ENCODE results near the gene POLR2L. TPM values are rescaled to one million over a fixed set of nuclear protein-coding genes. Genes with fewer than 3 reads are reported as not detected.

The POLR2L gene
- total RNA-seq, 2 experiments from 2014 or later: 121 to 134 TPM

DNA sequence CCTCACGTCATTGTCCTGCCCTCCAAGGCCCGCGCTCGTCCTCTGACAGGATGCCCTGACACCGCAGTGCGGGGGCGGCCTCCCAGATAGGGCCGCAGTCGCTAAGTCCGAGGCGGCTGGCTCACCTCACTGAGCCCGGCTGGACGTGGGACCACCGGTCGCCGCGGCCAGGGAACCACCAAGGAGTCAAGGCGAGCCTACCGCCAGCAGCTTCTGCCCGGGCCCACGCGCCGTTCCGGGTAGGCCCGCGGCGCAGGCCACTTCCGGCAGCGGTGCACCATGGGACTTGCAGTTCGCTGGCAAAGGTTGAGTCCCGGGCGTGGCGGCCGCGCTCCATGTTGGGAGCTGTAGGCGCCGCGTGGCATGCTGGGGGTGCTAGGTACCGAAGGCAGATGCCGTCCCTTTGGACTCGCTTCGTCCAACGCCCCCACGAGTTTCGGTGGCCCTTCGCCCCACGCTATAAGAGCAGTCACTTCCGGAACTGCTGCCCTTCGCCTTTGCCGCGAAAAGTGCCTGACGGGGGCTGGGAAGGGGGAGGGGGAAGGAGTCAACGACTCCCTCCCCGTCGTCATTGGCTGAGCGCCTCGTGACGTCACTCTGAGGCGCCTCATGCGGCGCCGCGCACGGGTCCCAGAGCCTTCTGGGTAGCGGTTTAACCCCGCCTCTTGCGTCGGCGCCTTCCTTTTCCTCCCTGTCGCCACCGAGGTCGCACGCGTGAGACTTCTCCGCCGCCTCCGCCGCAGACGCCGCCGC is 32.9 kb downstream of the POLR2L start, which contains the start of gene RPLP2:
Gene RPLP2, plus strand, starts transcription at position 681 of the 753 bp plus-strand sequence. CDS start 268 bp downstream, outside the sequence.
- H3K27ac Mint-ChIP-seq: peak within 1 kb of the TSS; percentile 94
- H3K9me3 Mint-ChIP-seq: no peaks in the 10 kb centered on the region
- peak; percentile 98 for DNase-seq
- peaks cover 7% of the 10 kb centered on the region for H3K27me3 Mint-ChIP-seq
- H3K4me3 Mint-ChIP-seq: peak within 1 kb of the TSS; percentile 88
- peaks cover 41% of the 10 kb centered on the region for H3K36me3 Mint-ChIP-seq
- peaks cover 38% of the 10 kb centered on the region for H3K4me1 Mint-ChIP-seq

DNA sequence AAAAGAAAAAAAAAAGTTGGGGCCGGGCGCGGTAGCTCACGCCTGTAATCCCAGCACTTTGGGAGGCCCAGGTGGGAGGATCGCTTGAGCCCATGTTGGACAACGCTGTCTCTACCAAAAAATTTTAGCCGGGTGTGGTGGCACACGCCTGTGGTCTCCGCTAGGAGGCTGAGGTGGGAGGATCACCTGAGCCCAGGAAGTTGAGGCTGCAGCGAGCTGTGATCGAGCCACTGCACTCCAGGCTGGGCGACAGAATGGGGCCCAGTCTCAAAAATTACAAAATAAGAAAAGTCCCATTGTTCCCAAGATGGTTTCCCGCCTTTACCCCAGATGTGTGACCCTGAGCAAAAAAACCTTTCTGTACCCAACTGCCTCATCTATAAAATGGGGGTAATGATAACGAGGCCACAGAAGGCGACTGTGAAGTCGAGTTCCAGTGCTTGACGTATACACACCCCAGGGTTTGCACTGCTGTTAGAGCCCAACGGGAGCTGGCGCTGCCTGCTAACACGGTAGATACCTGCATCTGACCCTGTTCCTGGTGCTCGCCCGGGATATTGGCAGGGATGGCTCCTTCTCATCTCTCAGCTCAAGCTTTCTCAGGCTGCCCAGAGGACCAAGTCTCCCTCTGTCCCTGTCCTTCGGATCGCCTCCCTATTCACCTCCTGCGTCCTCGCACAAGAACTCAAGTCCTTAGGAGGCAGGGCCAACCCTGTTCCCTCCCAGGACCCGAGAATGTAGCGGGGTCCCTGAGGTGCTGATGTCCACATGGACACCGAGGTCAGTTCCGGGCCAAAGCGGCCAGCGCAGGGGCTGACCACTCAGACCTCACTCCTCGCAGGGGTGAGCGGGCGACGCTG is 33.7 kb downstream of the POLR2L start:
- Mint-ChIP-seq H3K27me3 (peaks cover 7% of the 10 kb centered on the region), H3K36me3 (peaks cover 38% of the 10 kb centered on the region), H3K4me3 (peak overlapping the region; percentile 88), H3K4me1 (peaks cover 40% of the 10 kb centered on the region), H3K9me3 (no peaks in the 10 kb centered on the region), H3K27ac (peak overlapping the region; percentile 91)
- no peak for DNase-seq

DNA sequence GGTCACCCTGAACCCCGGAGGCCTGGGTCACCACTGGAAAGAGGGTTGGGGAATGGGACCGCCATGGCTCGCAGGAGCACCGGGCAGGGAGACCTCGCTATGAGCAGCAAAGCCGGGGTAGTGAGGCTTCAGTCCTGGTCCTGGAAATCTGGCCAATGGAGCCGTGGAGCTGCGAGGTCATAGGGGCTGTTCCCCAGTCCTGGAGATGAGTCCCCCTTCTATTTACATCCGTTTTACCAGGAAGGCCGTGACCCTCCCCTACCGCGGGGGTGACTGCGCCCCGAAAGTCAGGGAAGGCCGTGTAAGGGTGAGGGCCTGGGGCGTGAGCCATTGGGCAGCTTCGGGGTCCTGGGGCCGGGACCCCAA is 37.7 kb downstream of the POLR2L start:
- Mint-ChIP-seq H3K4me3 (peak overlapping the region; percentile 83), H3K9me3 (no peaks in the 10 kb centered on the region), H3K27ac (peak overlapping the region; percentile 60), H3K4me1 (peaks cover 22% of the 10 kb centered on the region), H3K36me3 (peaks cover 7% of the 10 kb centered on the region), H3K27me3 (no peaks in the 10 kb centered on the region)
- no peak for DNase-seq

DNA sequence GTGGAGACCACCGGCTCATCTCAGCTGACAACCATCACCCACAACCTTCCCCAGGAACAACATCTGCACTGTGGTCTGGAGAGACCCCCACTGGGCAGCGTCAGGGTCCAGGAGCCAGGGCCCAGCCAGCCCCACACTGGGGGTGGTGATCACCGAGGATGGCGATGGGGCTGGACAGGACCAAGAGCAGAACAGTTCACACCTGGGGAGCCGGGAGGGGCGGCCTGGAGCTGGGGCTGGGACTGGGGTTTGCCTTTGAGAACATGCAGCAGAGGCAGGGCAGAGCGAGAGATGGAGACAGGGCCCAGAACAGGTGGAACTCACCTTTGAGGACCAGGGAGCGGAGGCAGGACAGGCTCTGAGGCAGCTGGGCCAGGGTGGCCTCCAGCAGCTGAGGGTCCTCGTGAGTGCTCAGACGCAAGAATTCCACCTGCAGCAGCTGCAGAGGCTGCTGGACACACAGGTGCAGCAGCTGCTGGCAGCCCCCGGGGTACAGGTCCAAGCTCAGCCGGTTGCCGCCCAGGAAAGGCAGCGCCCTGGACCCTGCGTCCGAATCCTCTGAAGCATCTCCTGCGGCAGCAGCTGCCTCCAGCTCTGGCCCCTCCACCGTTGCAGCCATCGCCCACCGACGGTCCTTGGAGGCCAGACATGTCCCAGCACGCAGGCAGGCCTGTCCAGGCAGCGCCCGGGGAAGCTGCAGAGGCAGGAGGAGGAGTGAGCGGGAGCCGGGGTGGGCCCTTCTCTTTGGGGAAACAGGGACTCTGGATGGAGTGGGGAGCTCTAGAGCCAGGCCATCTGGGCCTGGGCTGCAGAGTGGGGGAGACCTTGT is 38.3 kb downstream of the POLR2L start:
- peak overlapping the region; percentile 83 for H3K4me3 Mint-ChIP-seq
- no peak for DNase-seq
- H3K36me3 Mint-ChIP-seq: peaks cover 7% of the 10 kb centered on the region
- peaks cover 22% of the 10 kb centered on the region for H3K4me1 Mint-ChIP-seq
- H3K27me3 Mint-ChIP-seq: no peaks in the 10 kb centered on the region
- H3K9me3 Mint-ChIP-seq: no peaks in the 10 kb centered on the region
- peak overlapping the region; percentile 60 for H3K27ac Mint-ChIP-seq

DNA sequence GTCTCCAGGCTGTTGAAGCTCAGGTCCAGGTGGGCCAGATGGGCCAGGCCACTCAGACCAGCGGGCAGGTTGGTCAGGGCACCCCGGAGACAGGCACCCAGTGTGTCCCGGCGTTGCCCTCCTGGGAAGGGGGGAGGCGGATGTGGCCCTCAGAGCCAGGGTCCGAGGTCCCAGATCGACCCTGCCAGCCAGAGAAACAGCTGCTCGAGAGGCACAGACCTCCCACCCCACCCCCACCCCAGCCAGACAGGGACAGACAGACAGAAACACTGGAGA is 38.9 kb downstream of the POLR2L start:
- no peak for DNase-seq
- Mint-ChIP-seq H3K4me1 (peaks cover 22% of the 10 kb centered on the region), H3K27me3 (no peaks in the 10 kb centered on the region), H3K9me3 (no peaks in the 10 kb centered on the region), H3K27ac (no peak overlapping the region), H3K4me3 (no peak overlapping the region), H3K36me3 (peaks cover 7% of the 10 kb centered on the region)

DNA sequence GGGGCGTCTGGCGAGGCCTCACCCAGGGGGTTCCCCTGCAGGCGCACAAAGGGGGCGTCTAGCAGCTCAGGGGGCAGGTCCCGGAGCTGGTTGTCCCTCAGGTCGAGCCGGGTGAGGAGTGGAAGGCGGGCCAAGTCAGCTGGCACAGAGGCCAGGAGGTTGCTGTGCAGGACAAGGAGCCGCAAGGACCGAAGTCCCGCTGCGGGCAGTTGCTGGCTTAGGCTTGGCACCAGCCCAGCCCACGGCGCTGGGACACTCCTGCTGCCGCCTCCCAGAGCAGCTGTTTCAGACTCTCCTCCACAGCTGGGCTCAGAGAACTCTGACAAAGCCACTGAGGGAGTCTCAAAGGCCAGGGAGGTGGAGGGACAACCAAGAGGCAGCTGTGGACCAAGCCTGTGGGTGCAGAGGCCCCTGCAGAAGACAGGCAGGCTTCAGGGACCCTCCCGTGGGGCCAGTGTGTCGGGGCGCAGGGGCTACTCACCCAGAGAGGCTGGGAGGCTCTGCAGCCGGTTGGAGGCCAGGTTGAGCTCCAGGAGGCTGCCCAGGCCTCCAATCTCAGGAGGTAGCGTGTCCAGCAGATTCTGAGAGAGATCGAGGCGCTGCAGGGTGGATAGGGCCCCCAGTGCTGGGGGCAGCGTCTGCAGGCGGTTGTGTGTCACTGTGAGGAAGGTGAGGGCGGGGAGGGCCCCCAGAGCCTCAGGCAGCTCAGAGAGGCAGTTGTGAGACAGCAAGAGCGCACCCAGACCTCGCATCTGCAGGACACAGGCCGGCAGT is 39.4 kb downstream of the POLR2L start:
- H3K4me1 Mint-ChIP-seq: peaks cover 19% of the 10 kb centered on the region
- no peaks in the 10 kb centered on the region for H3K9me3 Mint-ChIP-seq
- no peak for DNase-seq
- no peak overlapping the region for H3K4me3 Mint-ChIP-seq
- H3K36me3 Mint-ChIP-seq: peaks cover 6% of the 10 kb centered on the region
- H3K27ac Mint-ChIP-seq: no peak overlapping the region
- no peaks in the 10 kb centered on the region for H3K27me3 Mint-ChIP-seq

DNA sequence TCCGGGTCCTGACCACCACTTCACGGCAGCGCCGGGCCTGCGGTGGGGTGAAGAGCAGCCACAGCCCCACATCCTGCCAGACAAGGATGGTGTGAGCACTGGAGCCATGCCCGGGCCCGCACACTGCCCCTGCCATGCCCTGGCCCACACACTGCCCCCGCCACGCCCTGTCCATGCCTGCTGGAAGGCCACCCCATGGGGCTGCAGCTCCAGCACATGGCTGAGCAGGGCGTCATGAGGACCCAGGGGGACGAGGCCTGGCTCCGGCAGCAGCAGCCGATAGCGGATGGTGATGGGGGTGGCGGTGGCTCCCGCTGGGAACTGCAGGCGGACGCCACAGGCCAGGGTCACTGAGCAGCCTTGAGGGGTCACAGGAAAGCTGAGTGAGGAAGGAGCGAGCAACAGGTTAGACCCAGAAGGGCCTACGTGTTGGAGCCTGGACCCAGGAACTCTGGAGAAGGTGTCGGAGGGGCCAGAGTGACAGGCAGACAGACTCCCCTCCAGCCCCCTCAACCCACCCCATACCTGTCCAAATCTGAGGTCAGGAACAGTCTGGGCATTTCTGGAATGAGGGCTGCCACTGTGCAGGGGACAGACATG is 40.2 kb downstream of the POLR2L start:
- DNase-seq: no peak
- Mint-ChIP-seq H3K27ac (no peak overlapping the region), H3K4me1 (peaks cover 16% of the 10 kb centered on the region), H3K9me3 (no peaks in the 10 kb centered on the region), H3K4me3 (no peak overlapping the region), H3K36me3 (peaks cover 4% of the 10 kb centered on the region), H3K27me3 (no peaks in the 10 kb centered on the region)

DNA sequence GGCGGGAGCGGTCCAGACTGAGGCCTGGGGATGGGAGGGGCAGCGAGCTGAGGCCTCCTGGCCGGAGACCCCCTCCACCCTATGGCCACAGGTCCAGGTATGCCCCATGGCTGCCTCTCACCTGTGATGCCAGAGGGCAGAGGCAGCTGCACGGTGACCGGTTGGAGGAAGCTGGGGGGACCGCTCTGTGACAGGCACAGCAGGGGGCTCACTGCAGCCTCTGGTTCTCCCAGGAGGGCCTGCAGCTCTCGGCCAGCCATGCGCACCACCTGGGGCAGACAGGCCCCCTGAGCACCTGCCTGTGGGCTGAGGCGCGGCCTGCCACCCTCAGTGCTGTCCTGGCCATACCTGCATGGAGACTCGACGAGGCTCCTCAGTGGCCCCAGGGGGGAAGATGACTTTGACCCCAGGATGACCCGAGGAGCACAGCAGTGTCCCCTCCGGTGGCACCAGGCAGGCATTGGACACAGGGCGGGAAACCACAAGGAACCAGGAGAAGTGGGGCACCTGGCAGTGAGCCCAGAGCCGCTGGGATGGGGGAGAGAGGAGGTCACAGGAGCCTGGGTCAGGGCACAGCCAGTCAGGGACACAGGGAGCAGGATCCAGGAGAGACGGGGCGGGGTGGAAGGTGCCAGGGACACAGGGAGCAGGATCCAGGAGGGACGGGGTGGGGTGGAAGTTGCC is 41.1 kb downstream of the POLR2L start:
- peak overlapping the region; percentile 29 for H3K4me3 Mint-ChIP-seq
- no peak overlapping the region for H3K27ac Mint-ChIP-seq
- no peaks in the 10 kb centered on the region for H3K9me3 Mint-ChIP-seq
- peaks cover 4% of the 10 kb centered on the region for H3K36me3 Mint-ChIP-seq
- no peak for DNase-seq
- no peaks in the 10 kb centered on the region for H3K27me3 Mint-ChIP-seq
- H3K4me1 Mint-ChIP-seq: peaks cover 19% of the 10 kb centered on the region

DNA sequence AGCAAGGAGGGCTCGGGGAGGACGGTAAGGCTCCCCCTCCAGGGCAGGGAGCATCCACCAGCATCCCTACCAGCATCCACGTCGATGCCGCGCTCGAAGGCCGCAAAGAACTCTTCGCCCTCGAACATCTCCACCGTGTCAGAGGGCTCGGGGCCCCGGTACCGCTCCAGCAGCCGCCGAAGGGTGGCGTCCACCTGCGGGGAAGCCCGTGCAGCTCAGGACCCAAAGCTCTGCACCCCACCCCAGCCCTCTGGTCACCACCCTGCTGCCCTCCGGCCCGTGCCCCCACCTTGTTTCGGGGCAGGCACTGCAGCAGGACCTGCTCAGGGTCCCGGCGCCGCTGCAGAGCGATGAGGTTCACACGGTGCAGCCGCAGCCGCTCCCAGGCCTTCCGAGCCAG is 41.9 kb downstream of the POLR2L start:
- H3K27ac Mint-ChIP-seq: no peak overlapping the region
- H3K36me3 Mint-ChIP-seq: peaks cover 4% of the 10 kb centered on the region
- H3K4me3 Mint-ChIP-seq: no peak overlapping the region
- no peak for DNase-seq
- peaks cover 14% of the 10 kb centered on the region for H3K4me1 Mint-ChIP-seq
- no peaks in the 10 kb centered on the region for H3K27me3 Mint-ChIP-seq
- H3K9me3 Mint-ChIP-seq: no peaks in the 10 kb centered on the region

DNA sequence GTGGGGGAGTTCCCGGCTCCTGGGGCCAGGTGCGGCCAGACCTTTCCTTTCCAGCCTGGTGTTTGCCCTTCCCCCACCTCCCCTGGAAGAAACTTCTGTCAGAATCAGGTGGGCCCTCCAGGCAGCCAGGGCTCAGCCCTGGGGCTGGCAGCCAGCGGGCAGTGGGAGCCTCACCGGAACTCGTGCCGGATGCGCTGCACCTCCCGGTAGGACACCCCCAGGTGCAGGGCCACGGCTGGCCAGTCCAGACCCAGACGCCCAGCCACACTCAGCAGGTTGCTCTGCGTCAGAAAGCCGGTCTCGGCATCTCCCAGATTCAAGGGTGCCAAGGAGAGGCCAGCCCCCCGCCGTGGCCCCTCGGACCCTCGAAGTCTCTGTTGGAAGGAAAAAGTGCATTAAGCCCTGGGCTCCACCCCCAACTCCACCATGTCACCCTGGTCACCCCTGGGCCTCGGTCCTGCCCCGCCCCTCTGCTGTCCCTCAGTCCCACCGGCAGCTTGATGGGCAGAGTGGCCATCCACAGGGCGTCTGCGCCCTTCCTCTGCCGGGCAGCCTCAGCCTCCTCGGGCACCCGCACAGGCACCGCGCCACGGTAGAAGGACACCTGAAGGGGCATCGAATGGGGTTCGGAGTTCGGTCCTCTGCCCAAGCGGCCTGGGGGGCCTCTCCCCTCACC is 42.5 kb downstream of the POLR2L start:
- Mint-ChIP-seq H3K4me1 (peaks cover 15% of the 10 kb centered on the region), H3K9me3 (no peaks in the 10 kb centered on the region), H3K27me3 (no peaks in the 10 kb centered on the region), H3K36me3 (peaks cover 4% of the 10 kb centered on the region), H3K4me3 (no peak overlapping the region), H3K27ac (no peak overlapping the region)
- DNase-seq: no peak

DNA sequence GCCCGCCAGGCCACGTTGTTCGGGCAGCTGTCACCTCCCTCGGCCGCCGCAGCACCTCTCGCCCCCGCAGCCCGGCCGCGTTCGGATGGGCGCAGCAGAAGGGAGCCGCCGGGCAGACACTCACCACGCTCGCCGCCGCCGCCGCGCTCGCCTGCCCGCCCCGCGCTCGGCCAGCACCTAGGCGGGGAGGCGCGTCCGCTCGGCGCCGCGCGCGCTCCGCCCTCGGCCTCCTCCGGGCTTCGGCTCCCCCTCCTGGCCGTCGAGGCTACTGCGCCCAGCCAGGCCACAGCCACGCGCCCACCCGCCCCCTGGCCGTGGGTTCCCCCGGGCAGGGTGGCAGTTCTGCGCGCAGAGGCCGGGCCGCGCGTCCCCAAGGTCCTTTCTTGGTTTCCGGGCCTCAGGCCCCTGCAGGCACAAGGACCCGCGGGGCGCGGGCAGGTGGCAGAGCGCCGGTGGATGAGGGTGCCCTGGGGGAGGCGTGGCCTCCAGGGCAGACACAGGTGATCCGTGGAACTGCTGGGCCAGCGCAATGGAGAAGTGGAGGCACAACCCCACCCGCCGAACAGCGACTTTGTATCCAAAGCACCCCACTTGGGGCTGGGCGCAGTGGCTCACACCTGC is 44.1 kb downstream of the POLR2L start, which contains the start of gene SLC25A22:
Gene SLC25A22, minus strand, starts transcription at position 189 of the 621 bp plus-strand sequence. CDS start 3,275 bp downstream, outside the sequence.
- peak; percentile 93 for DNase-seq
- H3K27ac Mint-ChIP-seq: peak within 1 kb of the TSS; percentile 85
- peaks cover 10% of the 10 kb centered on the region for H3K4me1 Mint-ChIP-seq
- H3K4me3 Mint-ChIP-seq: peak within 1 kb of the TSS; percentile 93
- H3K36me3 Mint-ChIP-seq: peaks cover 8% of the 10 kb centered on the region
- H3K9me3 Mint-ChIP-seq: no peaks in the 10 kb centered on the region
- no peaks in the 10 kb centered on the region for H3K27me3 Mint-ChIP-seq

DNA sequence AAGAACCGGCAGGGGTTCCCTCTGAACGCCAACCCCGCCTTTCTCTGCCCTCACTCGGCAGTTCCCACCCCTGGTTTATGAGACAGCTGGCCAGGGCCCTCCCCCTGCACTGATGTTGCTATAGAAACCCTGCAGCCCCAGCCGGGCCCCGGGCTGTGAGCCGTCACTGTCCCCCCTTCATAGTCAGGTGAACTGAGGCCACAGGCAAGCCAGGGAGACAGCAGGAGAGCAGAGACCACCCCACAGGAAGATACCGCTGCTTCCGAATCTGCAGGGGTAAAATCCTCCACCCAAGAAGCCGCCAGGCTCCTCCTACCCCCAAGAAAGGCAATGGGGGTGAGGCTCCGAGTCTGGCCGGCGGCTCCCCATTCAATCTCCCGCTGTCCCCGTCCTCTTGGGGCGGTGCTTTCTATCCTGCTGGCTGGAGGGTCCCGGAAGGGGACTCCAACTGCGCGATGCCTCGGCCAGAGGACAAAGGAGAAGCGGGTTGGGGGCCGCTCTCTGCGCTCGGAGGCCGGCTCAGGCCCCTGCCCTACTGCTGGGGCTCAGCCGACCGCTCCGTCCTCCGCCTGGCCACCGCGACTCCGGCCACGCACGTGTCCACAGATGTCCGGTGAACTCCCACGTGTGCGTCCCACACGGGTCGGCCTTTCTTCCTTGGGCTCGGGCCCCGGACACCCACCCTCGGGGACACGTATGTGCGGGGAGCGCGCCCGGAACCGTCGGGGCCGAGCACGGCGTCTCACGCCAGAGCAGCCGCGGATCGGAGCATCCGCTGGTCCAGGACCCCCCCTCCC is 44.8 kb downstream of the POLR2L start:
- DNase-seq: peak; percentile 89
- Mint-ChIP-seq H3K27ac (peak overlapping the region; percentile 85), H3K9me3 (no peaks in the 10 kb centered on the region), H3K36me3 (peaks cover 8% of the 10 kb centered on the region), H3K4me1 (peaks cover 9% of the 10 kb centered on the region), H3K4me3 (peak overlapping the region; percentile 93), H3K27me3 (no peaks in the 10 kb centered on the region)

Measured in activated naive CD8-positive, alpha-beta T cell treated with anti-CD3 and anti-CD28 coated beads for 36 hours (primary cell).